IMR-90 (cell line): ENCODE results near the gene AGO3.

Source experiments
- CEBPB ChIP-seq: IDR thresholded peaks from 2 replicates; pipeline ENCODE4 v1.6.1; 2012; ENCODE audit warnings: low read depth, low read length, improper control_type of control experiment
- FOS ChIP-seq: fragments of 150-350 bp; IDR thresholded peaks from 2 replicates; pipeline ENCODE4 v1.6.1; 2016; ENCODE audit warnings: low read depth, low read length
- MAZ ChIP-seq: IDR thresholded peaks from 2 replicates; pipeline ENCODE4 v1.6.1; 2012; ENCODE audit warnings: low read depth, mild to moderate bottlenecking, low read length, improper control_type of control experiment, moderate library complexity, borderline replicate concordance
- POLR2A ChIP-seq: IDR thresholded peaks from 2 replicates; pipeline ENCODE4 v1.6.1; 2012; ENCODE audit warnings: mild to moderate bottlenecking, low read depth, low read length
- RAD21 ChIP-seq: IDR thresholded peaks from 2 replicates; pipeline ENCODE4 v1.6.1; 2012; ENCODE audit warnings: low read length, improper control_type of control experiment
- RFX5 ChIP-seq: IDR thresholded peaks from 2 replicates; pipeline ENCODE4 v1.8.0; 2012; ENCODE audit warnings: low read depth, mild to moderate bottlenecking, low read length, moderate library complexity
- USF2 ChIP-seq: fragments of 150-350 bp; IDR thresholded peaks from 2 replicates; pipeline ENCODE4 v1.6.1; 2017; ENCODE audit warnings: mild to moderate bottlenecking, antibody characterized with exemption, low read length, low read depth
- TF ChIP-seq, protein P1 (sequence below): conservative IDR thresholded peaks from 2 replicates; pipeline ENCODE4 v1.5.1; 2012; ENCODE audit warnings: mild to moderate bottlenecking, low read depth, low read length, improper control_type of control experiment

DNA sequence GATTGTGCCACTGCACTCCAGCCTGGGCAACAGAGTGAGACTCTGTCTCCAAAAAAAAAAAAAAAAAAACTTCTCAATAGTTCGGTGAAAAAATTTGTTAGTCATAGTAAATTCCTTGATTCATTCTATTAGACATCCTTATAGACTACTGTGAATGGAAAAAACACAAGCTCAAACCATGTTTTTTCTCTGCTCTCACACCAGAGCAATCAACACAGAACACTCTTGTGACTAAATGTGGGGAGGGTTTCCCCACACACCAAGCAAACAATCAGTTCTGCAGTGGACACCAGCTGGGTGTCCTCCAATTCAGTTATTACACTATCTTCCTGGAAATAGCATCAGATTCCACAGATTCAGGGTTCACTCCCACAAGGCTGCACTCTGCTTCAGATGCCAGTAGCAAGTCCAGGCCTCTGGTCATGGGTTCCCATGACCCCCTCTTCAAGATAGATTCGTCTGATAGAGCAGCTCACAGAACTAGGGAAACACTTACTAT, 83.9 kb downstream of the AGO3 start:
- TF ChIP-seq RAD21 (no peak), POLR2A (no peak), USF2 (no peak), RFX5 (no peak), MAZ (no peak), FOS (no peak), CEBPB (no peak)
- TF ChIP-seq, protein P1, sequence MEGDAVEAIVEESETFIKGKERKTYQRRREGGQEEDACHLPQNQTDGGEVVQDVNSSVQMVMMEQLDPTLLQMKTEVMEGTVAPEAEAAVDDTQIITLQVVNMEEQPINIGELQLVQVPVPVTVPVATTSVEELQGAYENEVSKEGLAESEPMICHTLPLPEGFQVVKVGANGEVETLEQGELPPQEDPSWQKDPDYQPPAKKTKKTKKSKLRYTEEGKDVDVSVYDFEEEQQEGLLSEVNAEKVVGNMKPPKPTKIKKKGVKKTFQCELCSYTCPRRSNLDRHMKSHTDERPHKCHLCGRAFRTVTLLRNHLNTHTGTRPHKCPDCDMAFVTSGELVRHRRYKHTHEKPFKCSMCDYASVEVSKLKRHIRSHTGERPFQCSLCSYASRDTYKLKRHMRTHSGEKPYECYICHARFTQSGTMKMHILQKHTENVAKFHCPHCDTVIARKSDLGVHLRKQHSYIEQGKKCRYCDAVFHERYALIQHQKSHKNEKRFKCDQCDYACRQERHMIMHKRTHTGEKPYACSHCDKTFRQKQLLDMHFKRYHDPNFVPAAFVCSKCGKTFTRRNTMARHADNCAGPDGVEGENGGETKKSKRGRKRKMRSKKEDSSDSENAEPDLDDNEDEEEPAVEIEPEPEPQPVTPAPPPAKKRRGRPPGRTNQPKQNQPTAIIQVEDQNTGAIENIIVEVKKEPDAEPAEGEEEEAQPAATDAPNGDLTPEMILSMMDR = no peak
